H9 (cell line): ENCODE data around the gene RLF. TPM values are rescaled to one million over a fixed set of nuclear protein-coding genes. Genes with fewer than 3 reads are reported as not detected.

Source experiments
- DNase-seq: peaks from one replicate; pipeline ENCODE4 v3.0.0-alpha.2; 2017
- H2AFZ ChIP-seq: one replicate; pipeline ENCODE4 v1.6.1; 2013; ENCODE audit warnings: mild to moderate bottlenecking, low read length, control low read depth, moderate library complexity
- H2AK5ac ChIP-seq: 2 replicates; pipeline ENCODE4 v1.6.1; 2013; ENCODE audit warnings: low read length, control low read depth, mixed read lengths; ENCODE audit not compliant: insufficient read length
- H2BK120ac ChIP-seq: one replicate; pipeline ENCODE4 v1.6.1; 2013; ENCODE audit warnings: low read depth, mild to moderate bottlenecking, low read length, control low read depth, inconsistent platforms; ENCODE audit not compliant: poor library complexity, severe bottlenecking
- H2BK12ac ChIP-seq: 2 replicates; pipeline ENCODE4 v1.6.1; 2013; ENCODE audit warnings: low read length, control low read depth, mixed read lengths, low read depth; ENCODE audit not compliant: insufficient read length
- H2BK15ac ChIP-seq: 2 replicates; pipeline ENCODE4 v1.6.1; 2013; ENCODE audit warnings: low read depth, low read length, control low read depth
- H2BK20ac ChIP-seq: one replicate; pipeline ENCODE4 v1.6.1; 2013; ENCODE audit warnings: low read depth, mild to moderate bottlenecking, low read length, control low read depth, inconsistent platforms; ENCODE audit not compliant: poor library complexity, severe bottlenecking
- H2BK5ac ChIP-seq: 2 replicates; pipeline ENCODE4 v1.6.1; 2013; ENCODE audit warnings: low read length, control low read depth, mixed read lengths; ENCODE audit not compliant: insufficient read length
- H3K14ac ChIP-seq: 2 replicates; pipeline ENCODE4 v1.6.1; 2013; ENCODE audit warnings: low read length, control low read depth; ENCODE audit not compliant: insufficient read depth
- H3K18ac ChIP-seq: 2 replicates; pipeline ENCODE4 v1.6.1; 2013; ENCODE audit warnings: low read depth, mild to moderate bottlenecking, mixed read lengths, low read length, control low read depth; ENCODE audit not compliant: insufficient read length
- H3K23ac ChIP-seq: 2 replicates; pipeline ENCODE4 v1.6.1; 2013; ENCODE audit warnings: low read length, control low read depth, mixed read lengths, low read depth; ENCODE audit not compliant: insufficient read length
- H3K23me2 ChIP-seq: 2 replicates; pipeline ENCODE4 v1.6.1; 2013; ENCODE audit warnings: low read depth, mild to moderate bottlenecking, mixed read lengths, low read length, control low read depth; ENCODE audit not compliant: insufficient read length, poor library complexity, severe bottlenecking
- H3K27ac ChIP-seq: 2 replicates; pipeline ENCODE4 v1.5.1; 2013; ENCODE audit warnings: low read length, control low read depth, mixed read lengths, low read depth; ENCODE audit not compliant: insufficient read length
- H3K27me3 ChIP-seq: 2 replicates; pipeline ENCODE4 v1.6.1; 2013; ENCODE audit warnings: low read length, control low read depth, inconsistent platforms; ENCODE audit not compliant: insufficient read depth
- H3K4ac ChIP-seq: 2 replicates; pipeline ENCODE4 v1.6.1; 2013; ENCODE audit warnings: low read depth, mild to moderate bottlenecking, control low read depth, inconsistent platforms, low read length, moderate library complexity
- H3K4me1 ChIP-seq: 2 replicates; pipeline ENCODE4 v1.6.1; 2013; ENCODE audit warnings: low read length, control low read depth, inconsistent platforms; ENCODE audit not compliant: insufficient read depth
- H3K4me2 ChIP-seq: 2 replicates; pipeline ENCODE4 v1.6.1; 2013; ENCODE audit warnings: low read length, control low read depth, mixed read lengths; ENCODE audit not compliant: insufficient read length, insufficient read depth
- H3K56ac ChIP-seq: 2 replicates; pipeline ENCODE4 v1.6.1; 2013; ENCODE audit warnings: low read depth, mild to moderate bottlenecking, mixed read lengths, low read length, control low read depth; ENCODE audit not compliant: insufficient read length
- H3K79me1 ChIP-seq: 2 replicates; pipeline ENCODE4 v1.6.1; 2013; ENCODE audit warnings: low read depth, mild to moderate bottlenecking, moderate library complexity, low read length, control low read depth, inconsistent platforms; ENCODE audit not compliant: insufficient read depth, poor library complexity, severe bottlenecking
- H3K79me2 ChIP-seq: 2 replicates; pipeline ENCODE4 v1.6.1; 2013; ENCODE audit warnings: low read length, control low read depth, inconsistent platforms; ENCODE audit not compliant: insufficient read depth
- H3K9ac ChIP-seq: 2 replicates; pipeline ENCODE4 v1.6.1; 2013; ENCODE audit warnings: low read length, control low read depth, mixed read lengths; ENCODE audit not compliant: insufficient read length; ENCODE audit errors: extremely low read depth
- H3K9me3 ChIP-seq: one replicate; pipeline ENCODE4 v1.6.1; 2013; ENCODE audit warnings: low read depth, low read length, inconsistent platforms; ENCODE audit not compliant: control insufficient read depth
- H3T11ph ChIP-seq: one replicate; pipeline ENCODE4 v1.6.1; 2013; ENCODE audit warnings: mild to moderate bottlenecking, low read length, control low read depth, inconsistent platforms
- H4K20me1 ChIP-seq: one replicate; pipeline ENCODE4 v1.6.1; 2013; ENCODE audit not compliant: control insufficient read depth, insufficient read length, insufficient read depth
- H4K5ac ChIP-seq: 2 replicates; pipeline ENCODE4 v1.6.1; 2013; ENCODE audit warnings: low read depth, mild to moderate bottlenecking, mixed read lengths, low read length, control low read depth; ENCODE audit not compliant: insufficient read length
- H4K8ac ChIP-seq: replicated peaks from 2 replicates; pipeline ENCODE4 v1.6.1; 2013; ENCODE audit warnings: low read length, control low read depth, mixed read lengths, low read depth; ENCODE audit not compliant: insufficient read length
- H4K91ac ChIP-seq: 2 replicates; pipeline ENCODE4 v1.6.1; 2013; ENCODE audit warnings: low read depth, mild to moderate bottlenecking, moderate library complexity, mixed read lengths, low read length, control low read depth; ENCODE audit not compliant: insufficient read length
- H3K27ac Mint-ChIP-seq, 3 experiments: 2 replicates in 2 of 3; 3 replicates in 1 of 3; pipeline ENCODE4 v1.8.0; 2020 to 2021; ENCODE audit warnings: mixed read lengths in 3 of 3, mild to moderate bottlenecking in 1 of 3, moderate library complexity in 1 of 3
- H3K27me3 Mint-ChIP-seq: 2 replicates; pipeline ENCODE4 v1.8.0; 2021; ENCODE audit warnings: low read depth, mild to moderate bottlenecking, moderate library complexity, mixed read lengths
- H3K36me3 Mint-ChIP-seq, 3 experiments: 2 replicates in 2 of 3; 3 replicates in 1 of 3; pipeline ENCODE4 v1.8.0; 2020 to 2021; ENCODE audit warnings: low read depth in 3 of 3, mixed read lengths in 3 of 3; ENCODE audit not compliant: insufficient read depth in 1 of 3
- H3K4me1 Mint-ChIP-seq, 2 experiments: 2 replicates each; pipeline ENCODE4 v1.8.0; 2020; ENCODE audit warnings: mixed read lengths in 2 of 2
- H3K4me3 Mint-ChIP-seq, 2 experiments: 2 replicates in 1 of 2; 3 replicates in 1 of 2; pipeline ENCODE4 v1.8.0; 2020 to 2021; ENCODE audit warnings: mild to moderate bottlenecking in 2 of 2, mixed read lengths in 2 of 2, moderate library complexity in 1 of 2
- H3K9me3 Mint-ChIP-seq, 2 experiments: 2 replicates in 1 of 2; 3 replicates in 1 of 2; pipeline ENCODE4 v1.8.0; 2020; ENCODE audit warnings: mild to moderate bottlenecking in 2 of 2, mixed read lengths in 2 of 2, moderate library complexity in 1 of 2
- CTCF ChIP-seq: fragments of 200-600 bp; sonication (generic); conservative IDR thresholded peaks from 3 replicates; pipeline ENCODE4 v1.8.0; 2021; ENCODE audit warnings: antibody characterized with exemption, mild to moderate bottlenecking
- WGBS: extraction: QIAGEN DNeasy Blood & Tissue Kit; methylation state at CpG from one replicate; pipeline ENCODE4 v1.1.7; 2013; ENCODE audit warnings: missing lambda C conversion rate, low lambda C conversion rate, mixed read lengths; ENCODE audit not compliant: insufficient read length; ENCODE audit errors: extremely low coverage; 5-methylcytosine and 5-hydroxymethylcytosine counted together
- total RNA-seq: library from RNA; stranded (reverse); gene quantifications from 2 replicates; pipeline ENCODE4 v1.2.1, GENCODE V29; 2021

Gene RLF
- total RNA-seq, 1 experiment from 2014 or later = 19.2 TPM

GRCh38 chr1:40155135-40155534, 6.1 kb upstream of the RLF start:
- Histone ChIP-seq H3K79me2 (no peaks in the 10 kb centered on the region), H4K5ac (no peak overlapping the region), H4K91ac (no peak overlapping the region), H2BK5ac (no peak overlapping the region), H3K4me2 (no peak overlapping the region), H2BK120ac (no peak overlapping the region), H3K14ac (no peak overlapping the region), H3K56ac (no peak overlapping the region), H3T11ph (no peak overlapping the region), H3K4me1 (no peaks in the 10 kb centered on the region), H3K79me1 (no peaks in the 10 kb centered on the region), H3K9me3 (no peaks in the 10 kb centered on the region), H3K23ac (no peak overlapping the region), H2BK20ac (no peak overlapping the region), H3K27ac (no peak overlapping the region), H2BK12ac (no peak overlapping the region), H4K8ac (no peak overlapping the region), H3K23me2 (no peaks in the 10 kb centered on the region), H3K4ac (no peak overlapping the region), H3K9ac (no peak overlapping the region), H4K20me1 (no peaks in the 10 kb centered on the region), H2BK15ac (no peak overlapping the region), H2AK5ac (no peak overlapping the region), H3K27me3 (no peaks in the 10 kb centered on the region), H3K18ac (no peak overlapping the region), H2AFZ (no peak overlapping the region)
- no CpG with 5 or more reads among the region's 3 CpGs for WGBS
- DNase-seq = no peak
- no peak overlapping the region for H3K27ac Mint-ChIP-seq
- H3K4me1 Mint-ChIP-seq = peaks cover 2 to 3% of the 10 kb centered on the region in 2 experiments; a peak in 3 of 4 replicates
- no peak overlapping the region for H3K4me3 Mint-ChIP-seq
- peaks cover 4% of the 10 kb centered on the region; the same call in 1 of the 2 replicates for H3K27me3 Mint-ChIP-seq
- no peaks in the 10 kb centered on the region for H3K9me3 Mint-ChIP-seq
- no peaks in the 10 kb centered on the region for H3K36me3 Mint-ChIP-seq
- TF ChIP-seq CTCF = no peak
